OCI-LY3 (cell line): ENCODE measurements around the gene MAGI1.

Experiments
- EZH2phosphoT487 ChIP-seq: fragments of 200-600 bp; shearing (Covaris generic); IDR thresholded peaks from 2 replicates; pipeline ENCODE4 v1.6.1; 2018; ENCODE audit warnings: antibody characterized with exemption, mixed run types, low read depth
- TF ChIP-seq, protein P1 (sequence below): fragments of 200-600, 300-600 bp; sonication (generic); IDR thresholded peaks from 2 replicates; pipeline ENCODE4 v1.5.1; 2014; ENCODE audit warnings: antibody characterized with exemption, low read length, low read depth

DNA sequence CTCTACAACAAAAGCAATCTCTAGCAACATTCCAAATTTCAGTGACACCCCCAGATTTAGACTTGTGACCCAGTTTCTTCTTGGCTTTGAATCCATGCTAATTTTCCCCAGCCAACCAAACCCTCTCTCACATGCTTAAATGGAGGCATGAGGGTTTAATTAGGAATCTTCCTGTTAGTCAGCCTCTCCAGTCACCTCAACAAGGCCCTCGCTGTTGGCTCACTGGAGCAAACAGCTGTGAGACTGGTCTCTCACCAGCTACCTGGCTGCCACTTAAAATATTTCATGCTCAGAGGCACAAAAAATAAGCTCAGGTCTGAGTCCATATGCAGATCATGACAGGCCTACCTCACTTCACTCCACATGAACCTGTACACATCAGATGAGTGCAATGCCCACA is 720.5 kb downstream of the MAGI1 start:
- TF ChIP-seq, protein P1, sequence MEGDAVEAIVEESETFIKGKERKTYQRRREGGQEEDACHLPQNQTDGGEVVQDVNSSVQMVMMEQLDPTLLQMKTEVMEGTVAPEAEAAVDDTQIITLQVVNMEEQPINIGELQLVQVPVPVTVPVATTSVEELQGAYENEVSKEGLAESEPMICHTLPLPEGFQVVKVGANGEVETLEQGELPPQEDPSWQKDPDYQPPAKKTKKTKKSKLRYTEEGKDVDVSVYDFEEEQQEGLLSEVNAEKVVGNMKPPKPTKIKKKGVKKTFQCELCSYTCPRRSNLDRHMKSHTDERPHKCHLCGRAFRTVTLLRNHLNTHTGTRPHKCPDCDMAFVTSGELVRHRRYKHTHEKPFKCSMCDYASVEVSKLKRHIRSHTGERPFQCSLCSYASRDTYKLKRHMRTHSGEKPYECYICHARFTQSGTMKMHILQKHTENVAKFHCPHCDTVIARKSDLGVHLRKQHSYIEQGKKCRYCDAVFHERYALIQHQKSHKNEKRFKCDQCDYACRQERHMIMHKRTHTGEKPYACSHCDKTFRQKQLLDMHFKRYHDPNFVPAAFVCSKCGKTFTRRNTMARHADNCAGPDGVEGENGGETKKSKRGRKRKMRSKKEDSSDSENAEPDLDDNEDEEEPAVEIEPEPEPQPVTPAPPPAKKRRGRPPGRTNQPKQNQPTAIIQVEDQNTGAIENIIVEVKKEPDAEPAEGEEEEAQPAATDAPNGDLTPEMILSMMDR, result no peak
- TF ChIP-seq EZH2phosphoT487, result no peak
